ENCODE results near the gene GRHPR. TPM values are rescaled to one million over a fixed set of nuclear protein-coding genes. Genes with fewer than 3 reads are reported as not detected.

GRHPR gene
- total and polyA plus RNA-seq, 2 of the 8 experiments (the other 6 are each of a cell fraction or from before 2014, with no cell fraction given), result 97.0 to 201 TPM

DNA sequence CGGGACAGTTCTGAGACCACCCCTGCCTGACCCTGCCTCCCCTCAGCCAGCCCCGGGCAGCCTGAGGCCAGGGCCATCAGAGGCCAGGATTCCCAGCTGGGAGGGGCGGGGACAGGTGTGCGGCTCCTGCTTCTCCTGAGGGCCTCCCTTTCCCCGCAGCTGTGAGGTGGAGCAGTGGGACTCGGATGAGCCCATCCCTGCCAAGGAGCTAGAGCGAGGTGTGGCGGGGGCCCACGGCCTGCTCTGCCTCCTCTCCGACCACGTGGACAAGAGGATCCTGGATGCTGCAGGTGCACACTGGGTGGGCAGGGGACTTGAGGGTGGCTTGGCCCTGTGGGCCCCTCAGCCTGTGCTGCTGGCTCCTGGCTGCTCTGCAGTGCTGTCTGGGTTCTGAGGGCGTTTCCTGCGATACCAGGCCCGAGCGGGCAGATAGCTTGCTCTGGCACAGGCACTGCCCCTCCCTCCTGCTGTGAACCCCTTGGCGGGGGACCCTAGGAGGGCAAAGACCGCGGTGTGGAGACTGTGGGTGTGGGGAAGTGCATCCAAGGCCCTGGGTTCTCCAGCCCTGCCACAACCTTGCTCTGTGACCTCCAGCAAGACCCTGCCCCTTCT, 2.3 kb downstream of the GRHPR start (continued):
- TF ChIP-seq JUND (IDR thresholded peaks at IDR 0.05; ENCODE audit: low read length), result no peak

All from H1 (cell line).